Stimulated activated CD4-positive, alpha-beta T cell treated with anti-CD3 and anti-CD28 coated beads, TNF-alpha, amount 100 ng/mL, for 48 hours (primary cell): ENCODE results near the gene OAS1.
"Not testable (repeated sequence)": the region's sequence is repeated elsewhere in the genome, so short reads cannot be mapped to it uniquely, and the experiment has no call there.

Source experiments
- DNase-seq, 3 donors: peaks; one replicate each; pipeline ENCODE4 v3.0.0-alpha.2; 2020; ENCODE audit warnings: low read depth in 3 of 3

OAS1 gene

DNA sequence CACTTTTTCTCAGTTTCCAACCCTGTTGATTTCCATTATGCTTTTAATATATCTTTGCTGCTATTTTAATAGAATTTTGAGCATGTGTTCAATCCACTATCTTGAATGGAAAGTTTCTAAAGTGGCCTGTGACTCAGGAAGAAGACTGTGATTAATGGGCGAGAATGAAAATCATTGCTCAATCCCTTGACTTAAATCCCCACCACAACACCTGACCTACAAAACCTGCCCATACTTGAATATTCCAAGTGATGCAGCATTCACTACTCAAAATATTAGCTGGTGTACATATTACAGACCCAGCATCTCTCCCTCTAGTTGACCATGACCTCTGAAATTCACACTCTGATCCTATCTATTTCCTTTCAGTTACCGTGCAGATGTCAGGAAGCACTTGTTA is 30.2 kb downstream of the OAS1 start:
- DNase-seq, result no peak

DNA sequence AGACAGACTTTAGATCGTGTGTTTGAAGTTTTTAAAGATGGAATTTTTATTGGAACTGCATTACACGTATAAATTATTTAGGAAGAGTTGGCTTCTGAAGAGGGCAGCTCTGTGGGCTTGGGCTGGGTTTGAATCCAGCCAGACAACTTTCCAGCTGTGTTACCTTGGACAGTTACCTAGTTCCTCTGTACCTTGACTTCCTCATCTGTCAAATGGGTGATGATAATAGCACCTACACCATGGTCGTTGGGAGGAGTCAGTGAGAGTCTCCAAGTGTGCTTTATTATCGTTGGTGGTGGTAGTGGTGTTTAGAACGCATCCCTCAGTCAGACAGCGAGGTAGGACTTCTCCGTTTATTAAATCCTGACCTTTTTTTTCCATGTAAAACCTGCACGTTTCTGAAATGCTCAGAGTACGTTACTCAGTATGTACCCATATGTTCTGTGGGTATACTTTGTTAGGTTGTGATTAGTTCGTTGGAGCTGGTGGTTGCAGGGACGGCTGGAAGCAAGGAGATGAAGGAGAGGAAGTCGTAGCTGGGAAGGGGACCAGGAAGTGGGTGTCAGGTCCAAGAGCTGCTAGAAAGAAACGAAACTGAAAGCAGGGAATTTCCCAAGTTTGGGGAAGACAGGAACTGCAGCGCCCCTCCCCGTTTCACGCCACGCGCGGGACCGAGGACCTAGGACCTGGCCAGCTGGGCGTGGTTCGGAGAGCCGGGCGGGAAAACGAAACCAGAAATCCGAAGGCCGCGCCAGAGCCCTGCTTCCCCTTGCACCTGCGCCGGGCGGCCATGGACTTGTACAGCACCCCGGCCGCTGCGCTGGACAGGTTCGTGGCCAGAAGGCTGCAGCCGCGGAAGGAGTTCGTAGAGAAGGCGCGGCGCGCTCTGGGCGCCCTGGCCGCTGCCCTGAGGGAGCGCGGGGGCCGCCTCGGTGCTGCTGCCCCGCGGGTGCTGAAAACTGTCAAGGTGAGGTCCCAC is 31.3 kb downstream of the OAS1 start, which contains the start of gene OAS3:
TSS of gene OAS3 (plus strand) at position 734 of the 979 bp plus-strand sequence. CDS start at position 791, 57 bp downstream.
- peak; percentile 25 to 38 (median 32) for DNase-seq

DNA sequence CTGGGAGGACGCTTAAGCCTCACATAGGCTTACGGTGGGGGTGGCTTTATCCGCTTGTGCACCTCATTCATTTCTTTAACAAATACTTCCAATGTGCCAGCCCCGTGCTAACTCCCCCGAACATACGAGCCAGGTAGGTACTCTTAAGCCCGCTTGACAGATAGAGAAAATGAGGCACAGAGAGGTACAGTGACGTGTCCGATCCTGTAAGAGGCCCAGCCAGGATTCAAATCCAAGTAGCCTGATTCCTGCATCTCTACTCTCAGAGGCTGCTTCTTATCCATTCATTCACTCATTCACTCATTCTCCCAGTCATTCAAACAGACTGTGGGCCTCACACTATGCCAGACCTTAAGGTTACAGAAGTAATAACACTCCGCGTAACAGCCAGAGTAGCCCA is 32.0 kb downstream of the OAS1 start:
- DNase-seq, result no peak

DNA sequence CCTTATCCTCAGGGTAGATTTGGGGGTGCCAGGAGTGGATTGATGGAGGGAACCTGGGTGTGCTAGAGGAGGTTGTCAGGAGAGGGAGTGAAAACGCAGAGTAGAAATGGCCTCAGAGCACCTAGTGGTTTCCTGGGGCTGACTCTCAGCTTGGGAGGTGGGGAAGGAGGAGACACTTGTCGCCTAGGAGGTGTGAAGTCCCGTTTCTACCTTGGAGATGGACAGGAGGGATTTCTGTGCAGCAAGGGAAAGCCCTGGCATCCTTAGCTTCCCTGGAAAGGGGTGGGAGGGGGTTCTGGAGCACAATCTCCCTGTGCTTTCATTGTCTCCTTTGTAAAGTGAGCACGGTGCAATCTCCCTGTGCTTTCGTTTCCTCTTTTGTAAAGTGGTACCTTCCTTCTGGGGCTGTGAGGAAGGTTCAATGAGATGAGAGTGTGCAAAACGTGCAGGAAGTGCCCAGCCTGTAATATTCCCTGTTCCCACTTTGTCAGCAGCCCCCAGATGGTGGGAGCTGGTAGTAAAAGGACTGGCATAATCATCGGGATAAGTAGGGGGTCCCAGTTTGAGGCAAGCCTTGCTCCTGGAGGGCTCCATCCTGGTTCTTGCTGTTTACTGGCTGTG is 33.1 kb downstream of the OAS1 start:
- DNase-seq, result no peak

DNA sequence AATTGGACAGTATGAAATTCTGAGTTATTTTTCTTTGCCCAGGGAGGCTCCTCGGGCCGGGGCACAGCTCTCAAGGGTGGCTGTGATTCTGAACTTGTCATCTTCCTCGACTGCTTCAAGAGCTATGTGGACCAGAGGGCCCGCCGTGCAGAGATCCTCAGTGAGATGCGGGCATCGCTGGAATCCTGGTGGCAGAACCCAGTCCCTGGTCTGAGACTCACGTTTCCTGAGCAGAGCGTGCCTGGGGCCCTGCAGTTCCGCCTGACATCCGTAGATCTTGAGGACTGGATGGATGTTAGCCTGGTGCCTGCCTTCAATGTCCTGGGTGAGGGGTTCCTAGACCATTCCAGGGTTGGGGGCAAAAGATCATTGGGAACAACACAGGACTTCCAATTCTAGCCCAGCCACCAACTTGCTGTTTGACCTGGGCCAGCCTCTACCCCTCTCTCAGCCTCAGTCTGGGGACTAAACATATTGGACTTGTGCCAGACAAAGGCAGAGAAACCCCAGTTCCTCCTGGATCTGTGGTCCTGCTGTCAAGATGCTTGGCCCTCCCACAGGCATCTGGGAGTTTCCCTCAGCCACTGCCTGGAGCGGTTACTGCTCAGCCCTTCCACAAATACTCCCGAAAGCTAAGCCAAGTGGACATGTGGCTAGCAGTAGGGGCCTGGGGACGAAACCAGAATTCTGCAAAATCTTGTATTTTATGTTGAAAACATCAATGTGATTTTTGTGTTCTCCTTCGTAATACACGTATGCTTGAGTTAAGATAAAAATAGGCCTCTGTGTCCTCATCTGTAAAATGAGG is 35.0 kb downstream of the OAS1 start:
- DNase-seq, result no peak

DNA sequence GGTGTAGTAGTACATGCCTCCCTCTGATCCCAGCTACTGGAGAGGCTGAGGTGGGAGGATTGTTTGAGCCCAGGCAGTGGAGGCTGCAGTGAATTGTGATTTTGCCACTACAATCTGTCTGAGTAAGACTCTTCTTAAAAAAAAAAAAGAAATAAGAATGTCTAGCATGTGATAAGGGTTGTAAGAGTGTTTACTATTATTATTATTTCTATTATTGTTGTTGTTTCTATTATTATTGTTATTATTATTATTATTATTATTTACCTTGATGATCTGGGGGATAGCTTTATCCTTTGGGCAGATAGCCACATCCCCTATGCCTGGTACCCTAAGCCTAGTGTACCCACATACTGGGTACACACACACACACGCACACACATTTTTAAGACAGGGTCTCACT is 35.8 kb downstream of the OAS1 start:
- DNase-seq, result no peak

DNA sequence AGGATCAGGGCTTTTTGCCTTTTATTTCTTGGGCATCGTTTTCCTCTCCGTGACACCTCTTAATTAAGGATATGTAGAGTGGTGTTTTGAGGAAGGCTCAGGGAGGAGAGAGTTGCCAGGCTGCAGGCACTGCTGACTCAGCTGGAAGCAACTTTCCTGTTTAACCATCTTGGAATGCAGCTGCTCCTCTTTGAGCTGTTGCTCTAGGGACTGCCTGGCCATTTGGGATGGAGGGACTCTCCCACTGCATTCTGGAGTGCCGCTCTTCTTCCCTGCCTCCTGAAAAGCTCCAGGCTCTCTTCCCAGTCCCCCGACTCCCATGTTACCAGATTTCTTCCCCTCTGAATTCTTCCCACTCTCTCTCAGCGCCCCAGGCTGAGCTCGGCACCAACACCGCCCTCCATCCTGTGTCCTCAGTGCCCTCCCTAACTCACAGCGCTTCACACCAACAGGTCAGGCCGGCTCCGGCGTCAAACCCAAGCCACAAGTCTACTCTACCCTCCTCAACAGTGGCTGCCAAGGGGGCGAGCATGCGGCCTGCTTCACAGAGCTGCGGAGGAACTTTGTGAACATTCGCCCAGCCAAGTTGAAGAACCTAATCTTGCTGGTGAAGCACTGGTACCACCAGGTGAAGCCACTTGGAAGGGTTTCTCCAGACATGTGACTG is 37.4 kb downstream of the OAS1 start:
- DNase-seq, result no peak

DNA sequence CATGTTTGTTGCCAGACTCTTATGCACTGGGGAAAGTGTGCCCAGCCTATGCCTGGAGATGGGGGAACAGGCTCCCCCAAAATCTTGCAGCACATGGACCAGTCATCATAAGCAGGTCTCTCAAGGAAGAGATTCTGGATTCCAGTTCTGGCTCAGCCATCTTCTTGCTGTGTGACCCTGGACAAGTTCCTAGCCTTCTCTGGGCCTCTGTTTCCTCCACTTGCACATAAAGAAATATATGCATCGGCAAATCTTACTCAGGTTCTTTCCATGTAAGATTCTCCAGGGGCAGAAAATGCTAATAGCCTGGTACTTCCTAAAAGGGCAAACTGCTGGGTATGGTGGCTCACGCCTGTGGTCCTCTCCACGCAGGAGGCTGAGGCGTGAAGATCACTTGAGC is 38.8 kb downstream of the OAS1 start:
- DNase-seq, result no peak

DNA sequence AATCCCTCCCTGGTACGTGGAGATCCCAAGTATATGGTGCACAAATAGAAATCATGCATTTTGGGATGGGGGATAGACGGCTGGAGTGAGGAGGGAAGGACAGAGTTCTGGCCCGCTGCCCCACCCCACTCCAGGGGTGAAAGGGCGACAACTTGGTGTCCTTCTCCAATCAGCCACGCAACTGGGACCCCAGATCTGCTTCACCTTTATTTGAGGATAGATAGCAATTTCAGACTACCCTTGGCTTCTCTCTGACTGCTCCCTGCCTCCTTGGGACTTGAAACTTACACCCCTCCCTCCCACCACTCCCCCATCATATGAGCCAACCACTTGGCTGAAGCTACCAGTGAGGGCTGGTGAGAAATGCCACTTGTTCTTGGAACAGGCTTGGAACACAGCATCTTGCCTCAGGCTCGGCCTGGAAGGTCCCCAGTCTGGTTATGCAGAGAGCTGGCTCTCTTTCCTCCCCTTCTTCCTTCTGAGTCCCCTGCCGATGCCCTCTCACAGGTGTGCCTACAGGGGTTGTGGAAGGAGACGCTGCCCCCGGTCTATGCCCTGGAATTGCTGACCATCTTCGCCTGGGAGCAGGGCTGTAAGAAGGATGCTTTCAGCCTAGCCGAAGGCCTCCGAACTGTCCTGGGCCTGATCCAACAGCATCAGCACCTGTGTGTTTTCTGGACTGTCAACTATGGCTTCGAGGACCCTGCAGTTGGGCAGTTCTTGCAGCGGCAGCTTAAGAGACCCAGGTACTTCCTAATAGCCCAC is 39.7 kb downstream of the OAS1 start:
- DNase-seq, result no peak

DNA sequence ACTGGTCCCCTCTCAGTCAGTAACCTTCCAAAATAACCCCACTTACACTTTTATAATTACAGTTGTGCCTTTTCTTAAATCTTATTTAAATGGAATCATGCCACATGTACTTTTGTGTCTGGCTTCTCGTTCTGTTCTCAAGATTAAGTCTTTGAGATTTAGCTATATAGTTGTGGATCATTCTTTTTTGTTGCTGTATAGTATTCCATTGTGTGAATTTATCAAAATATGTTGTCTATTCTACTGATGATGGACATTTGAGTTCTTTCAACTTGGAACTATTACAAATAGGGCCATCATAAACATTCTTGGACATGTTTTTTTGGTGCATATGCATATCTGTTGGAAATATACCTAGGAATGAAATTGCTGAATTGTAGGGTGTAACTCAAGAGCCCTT is 40.6 kb downstream of the OAS1 start:
- DNase-seq, result no peak

DNA sequence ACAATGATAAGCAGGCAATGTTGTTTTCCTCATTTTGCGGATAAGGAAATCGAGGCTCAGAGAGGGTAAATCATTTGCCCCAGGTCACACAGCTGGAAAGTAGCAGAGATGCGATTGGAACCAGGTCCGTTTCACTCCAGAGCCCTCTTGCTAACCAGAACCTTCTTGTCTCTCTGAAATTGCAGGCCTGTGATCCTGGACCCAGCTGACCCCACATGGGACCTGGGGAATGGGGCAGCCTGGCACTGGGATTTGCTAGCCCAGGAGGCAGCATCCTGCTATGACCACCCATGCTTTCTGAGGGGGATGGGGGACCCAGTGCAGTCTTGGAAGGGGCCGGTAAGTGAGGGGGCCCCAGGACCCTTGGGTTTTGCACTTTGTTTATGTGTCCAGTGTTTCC is 41.0 kb downstream of the OAS1 start:
- DNase-seq, result no peak

DNA sequence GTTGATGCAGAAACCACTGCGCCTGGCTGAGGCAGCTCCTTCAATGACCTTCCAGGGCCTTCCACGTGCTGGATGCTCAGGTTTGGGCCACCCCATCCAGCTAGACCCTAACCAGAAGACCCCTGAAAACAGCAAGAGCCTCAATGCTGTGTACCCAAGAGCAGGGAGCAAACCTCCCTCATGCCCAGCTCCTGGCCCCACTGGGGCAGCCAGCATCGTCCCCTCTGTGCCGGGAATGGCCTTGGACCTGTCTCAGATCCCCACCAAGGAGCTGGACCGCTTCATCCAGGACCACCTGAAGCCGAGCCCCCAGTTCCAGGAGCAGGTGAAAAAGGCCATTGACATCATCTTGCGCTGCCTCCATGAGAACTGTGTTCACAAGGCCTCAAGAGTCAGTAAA is 42.0 kb downstream of the OAS1 start:
- no peak for DNase-seq

DNA sequence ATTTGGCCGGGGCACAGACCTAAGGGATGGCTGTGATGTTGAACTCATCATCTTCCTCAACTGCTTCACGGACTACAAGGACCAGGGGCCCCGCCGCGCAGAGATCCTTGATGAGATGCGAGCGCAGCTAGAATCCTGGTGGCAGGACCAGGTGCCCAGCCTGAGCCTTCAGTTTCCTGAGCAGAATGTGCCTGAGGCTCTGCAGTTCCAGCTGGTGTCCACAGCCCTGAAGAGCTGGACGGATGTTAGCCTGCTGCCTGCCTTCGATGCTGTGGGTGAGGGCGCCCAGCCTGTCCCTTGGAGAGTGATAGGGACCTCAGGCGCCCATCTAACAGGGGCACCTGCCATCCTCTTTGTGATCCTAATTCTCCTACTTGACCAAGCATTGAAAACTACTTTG is 43.9 kb downstream of the OAS1 start:
- no peak for DNase-seq

DNA sequence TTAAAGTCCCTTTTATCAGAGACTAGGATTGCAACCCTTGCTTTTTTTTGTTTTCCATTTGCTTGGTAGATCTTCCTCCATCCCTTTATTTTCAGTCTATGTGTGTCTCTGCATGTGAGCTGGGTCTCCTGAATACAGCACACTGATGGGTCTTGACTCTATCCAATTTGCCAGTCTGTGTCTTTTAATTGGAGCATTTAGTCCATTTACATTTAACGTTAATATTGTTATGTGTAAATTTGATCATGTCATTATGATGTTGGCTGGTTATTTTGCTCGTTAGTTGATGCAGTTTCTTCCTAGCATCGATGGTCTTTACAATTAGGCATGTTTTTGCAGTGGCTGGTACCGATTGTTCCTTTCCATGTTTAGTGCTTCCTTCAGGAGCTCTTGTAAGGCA is 50.4 kb downstream of the OAS1 start:
- DNase-seq, result not testable (repeated sequence)

DNA sequence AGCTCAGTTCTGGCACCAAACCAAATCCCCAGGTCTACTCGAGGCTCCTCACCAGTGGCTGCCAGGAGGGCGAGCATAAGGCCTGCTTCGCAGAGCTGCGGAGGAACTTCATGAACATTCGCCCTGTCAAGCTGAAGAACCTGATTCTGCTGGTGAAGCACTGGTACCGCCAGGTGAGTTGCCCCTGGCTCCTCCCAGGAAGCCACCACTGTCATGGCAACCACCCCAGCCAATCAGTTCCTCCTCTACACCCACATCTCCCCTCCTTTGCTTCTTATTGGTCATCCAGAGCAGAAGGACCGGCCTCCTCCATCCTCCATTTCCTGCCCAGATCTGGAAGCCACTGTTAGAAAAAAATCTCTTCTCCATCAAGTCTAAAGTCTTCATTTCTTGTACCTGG is 54.3 kb downstream of the OAS1 start:
- no peak for DNase-seq

DNA sequence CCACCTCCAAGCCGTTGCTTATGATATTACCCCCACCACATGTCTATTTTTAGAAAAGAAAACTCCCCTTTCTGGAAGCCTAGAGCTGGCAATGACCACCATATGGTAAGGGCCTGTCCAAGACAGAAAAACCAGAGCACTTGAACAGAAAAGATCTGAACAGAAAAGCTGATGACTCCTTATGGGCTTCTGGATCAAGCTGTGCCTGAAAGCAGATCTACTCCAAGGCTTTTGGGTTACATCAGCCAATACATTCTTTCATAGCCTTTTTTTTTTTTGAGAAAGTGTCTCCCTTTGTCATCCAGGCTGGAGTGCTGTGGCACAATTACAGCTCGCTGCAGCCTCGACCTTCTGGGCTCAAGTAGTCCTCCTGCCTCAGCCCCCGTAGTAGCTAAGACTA is 54.8 kb downstream of the OAS1 start:
- no peak for DNase-seq

DNA sequence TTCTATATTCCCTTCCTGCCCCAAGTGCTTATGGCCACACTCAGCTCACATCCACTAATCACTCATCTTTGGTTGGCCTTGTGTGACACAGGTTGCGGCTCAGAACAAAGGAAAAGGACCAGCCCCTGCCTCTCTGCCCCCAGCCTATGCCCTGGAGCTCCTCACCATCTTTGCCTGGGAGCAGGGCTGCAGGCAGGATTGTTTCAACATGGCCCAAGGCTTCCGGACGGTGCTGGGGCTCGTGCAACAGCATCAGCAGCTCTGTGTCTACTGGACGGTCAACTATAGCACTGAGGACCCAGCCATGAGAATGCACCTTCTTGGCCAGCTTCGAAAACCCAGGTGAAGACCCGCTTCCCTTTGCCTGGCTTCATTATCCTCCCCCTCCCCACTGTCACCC is 55.8 kb downstream of the OAS1 start:
- DNase-seq, result no peak

DNA sequence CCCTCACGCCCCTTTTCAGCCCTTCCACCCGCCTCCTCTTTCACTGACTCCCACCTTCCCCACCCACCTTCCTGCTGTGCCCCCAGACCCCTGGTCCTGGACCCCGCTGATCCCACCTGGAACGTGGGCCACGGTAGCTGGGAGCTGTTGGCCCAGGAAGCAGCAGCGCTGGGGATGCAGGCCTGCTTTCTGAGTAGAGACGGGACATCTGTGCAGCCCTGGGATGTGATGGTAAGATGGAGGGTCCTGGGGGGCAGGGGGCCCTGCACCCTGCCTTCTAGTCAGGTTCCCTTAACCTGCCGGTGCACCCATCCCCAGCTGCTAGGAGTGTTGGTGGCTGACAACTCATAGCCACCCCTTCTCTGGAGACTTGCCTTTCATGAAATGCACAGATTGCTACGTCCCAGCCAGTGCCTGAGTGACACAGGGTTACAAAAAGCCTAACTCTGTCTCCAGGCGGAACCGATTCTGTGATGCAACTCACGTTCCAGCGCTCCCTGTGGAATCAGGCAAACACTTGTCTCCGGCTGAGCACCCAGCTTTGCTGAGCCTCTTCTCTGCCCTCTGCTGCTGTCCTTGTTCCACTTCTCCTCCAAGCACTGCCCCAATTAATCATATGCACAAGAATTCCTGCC is 56.6 kb downstream of the OAS1 start:
- no peak for DNase-seq

DNA sequence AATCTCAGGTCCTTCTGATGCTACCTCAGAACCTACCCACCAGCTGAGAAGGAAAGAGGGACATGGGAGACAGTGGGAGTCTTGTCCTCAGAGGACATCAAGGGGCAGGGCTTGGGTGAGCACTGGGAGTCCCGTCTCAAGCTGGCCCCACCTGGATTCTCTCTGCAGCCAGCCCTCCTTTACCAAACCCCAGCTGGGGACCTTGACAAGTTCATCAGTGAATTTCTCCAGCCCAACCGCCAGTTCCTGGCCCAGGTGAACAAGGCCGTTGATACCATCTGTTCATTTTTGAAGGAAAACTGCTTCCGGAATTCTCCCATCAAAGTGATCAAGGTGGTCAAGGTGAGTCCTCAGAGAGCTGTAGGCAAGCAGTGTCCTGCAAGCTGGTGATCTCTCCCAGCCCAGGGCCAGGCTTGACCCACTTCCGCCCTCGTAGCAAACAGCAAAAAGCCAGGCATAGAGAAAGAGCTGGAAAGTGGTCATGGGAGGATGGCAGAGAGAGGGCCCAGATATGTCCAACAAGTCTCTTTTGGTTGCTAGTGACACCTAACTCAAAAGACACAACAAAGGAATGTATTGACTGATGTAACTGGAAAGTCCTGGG is 57.4 kb downstream of the OAS1 start:
- DNase-seq, result no peak

DNA sequence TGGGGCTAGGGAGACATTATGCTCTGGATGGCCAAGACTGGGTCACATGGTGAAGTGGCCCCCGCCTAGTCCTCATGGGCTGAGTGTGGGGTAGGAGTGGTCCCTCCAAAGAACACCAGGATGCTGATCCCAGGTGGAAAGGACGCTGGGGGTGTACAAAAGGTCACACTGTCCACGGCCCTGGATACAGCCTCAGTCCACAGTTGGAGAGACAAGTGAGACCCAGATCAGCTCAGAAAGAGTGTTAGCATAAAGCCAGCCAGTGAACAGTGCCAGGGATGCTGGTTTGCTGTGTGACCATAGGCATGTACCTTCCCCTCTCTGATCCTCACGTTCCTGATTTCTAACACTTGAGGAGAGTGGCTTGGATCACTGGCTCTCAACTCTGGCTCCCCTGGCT is 58.2 kb downstream of the OAS1 start:
- DNase-seq, result no peak
